Upper lobe of left lung (tissue), 6 donors: ENCODE measurements around the gene ALLC. TPM values are rescaled to one million over a fixed set of nuclear protein-coding genes. Genes with fewer than 3 reads are reported as not detected.

Experiments
- ATAC-seq, 2 donors: fragments of 200-7000 bp; cut with Tn5 transposase; one replicate each; pipeline ENCODE4 v1.9.1; 2022; ENCODE audit warnings: mild to moderate bottlenecking in 2 of 2, moderate library complexity in 2 of 2; ENCODE audit not compliant: low FRiP score in 2 of 2
- DNase-seq, 2 donors: peaks; one replicate each; pipeline ENCODE4 v3.0.0-alpha.2; 2019 to 2020
- H3K27ac ChIP-seq, 4 donors: fragments of 200-600 bp; sonication (generic); one replicate each; pipeline ENCODE4 v1.5.1; 2016 to 2019
- H3K27me3 ChIP-seq, 4 donors: fragments of 200-600 bp; sonication (generic); one replicate each; pipeline ENCODE4 v1.5.1; 2017 to 2019
- H3K36me3 ChIP-seq, 4 donors: fragments of 200-600 bp; sonication (generic); one replicate each; pipeline ENCODE4 v1.5.1; 2016 to 2019
- H3K4me1 ChIP-seq, 4 donors: fragments of 200-600 bp; sonication (generic); one replicate each; pipeline ENCODE4 v1.5.1; 2018 to 2019
- H3K4me3 ChIP-seq, 4 donors: fragments of 200-600 bp; sonication (generic); one replicate each; pipeline ENCODE4 v1.5.1; 2017 to 2019; ENCODE audit warnings: mild to moderate bottlenecking in 2 of 4, moderate library complexity in 1 of 4
- H3K9me3 ChIP-seq, 4 donors: fragments of 200-600 bp; sonication (generic); one replicate each; pipeline ENCODE4 v1.5.1; 2018 to 2019
- EP300 ChIP-seq, 4 donors: sonication (generic); formaldehyde crosslinking; IDR thresholded peaks; one replicate each; pipeline ENCODE4 v1.5.1; 2017; ENCODE audit warnings: antibody characterized with exemption in 4 of 4, control low read depth in 2 of 4
- POLR2A ChIP-seq, 4 donors: fragments of 450-650 bp; IDR thresholded peaks; one replicate each; pipeline ENCODE4 v1.5.1; 2016 to 2017; ENCODE audit warnings: antibody characterized with exemption in 4 of 4, mild to moderate bottlenecking in 2 of 4
- POLR2AphosphoS5 ChIP-seq, 2 donors: sonication (generic); formaldehyde crosslinking; IDR thresholded peaks; one replicate each; pipeline ENCODE4 v1.5.1; 2017; ENCODE audit warnings: antibody characterized with exemption in 2 of 2
- WGBS, 2 donors: methylation state at CpG; one replicate each; pipeline ENCODE4 v1.1.5; 2017 to 2018; 5-methylcytosine and 5-hydroxymethylcytosine counted together
- total RNA-seq, 6 donors: library from RNA; depleted of rRNA in 4 of 6; stranded (reverse); fragments of >200 nt in 4 of 6; gene quantifications; one replicate each; pipeline versions ENCODE4 v1.1.0 to v1.2.1, GENCODE V29; 2016 to 2021
- TF ChIP-seq, protein P1 (sequence below), 6 experiments: fragments of 450-650 bp in 4 of 6; fragments of 200-600 bp in 2 of 6; sonication (generic) in 2 of 6; IDR thresholded peaks; one replicate each; pipeline ENCODE4 v1.5.1; 2016 to 2019; ENCODE audit warnings: antibody characterized with exemption in 6 of 6
- donor health status: DM: no; HTN: no; CAD: no; lungs with moderate emphysema.
- donor health status: DM: no; HTN: yes; CAD: no; lungs with severe emphysema.

ALLC gene
- total RNA-seq, 6 donors from 2014 or later = not detected

DNA sequence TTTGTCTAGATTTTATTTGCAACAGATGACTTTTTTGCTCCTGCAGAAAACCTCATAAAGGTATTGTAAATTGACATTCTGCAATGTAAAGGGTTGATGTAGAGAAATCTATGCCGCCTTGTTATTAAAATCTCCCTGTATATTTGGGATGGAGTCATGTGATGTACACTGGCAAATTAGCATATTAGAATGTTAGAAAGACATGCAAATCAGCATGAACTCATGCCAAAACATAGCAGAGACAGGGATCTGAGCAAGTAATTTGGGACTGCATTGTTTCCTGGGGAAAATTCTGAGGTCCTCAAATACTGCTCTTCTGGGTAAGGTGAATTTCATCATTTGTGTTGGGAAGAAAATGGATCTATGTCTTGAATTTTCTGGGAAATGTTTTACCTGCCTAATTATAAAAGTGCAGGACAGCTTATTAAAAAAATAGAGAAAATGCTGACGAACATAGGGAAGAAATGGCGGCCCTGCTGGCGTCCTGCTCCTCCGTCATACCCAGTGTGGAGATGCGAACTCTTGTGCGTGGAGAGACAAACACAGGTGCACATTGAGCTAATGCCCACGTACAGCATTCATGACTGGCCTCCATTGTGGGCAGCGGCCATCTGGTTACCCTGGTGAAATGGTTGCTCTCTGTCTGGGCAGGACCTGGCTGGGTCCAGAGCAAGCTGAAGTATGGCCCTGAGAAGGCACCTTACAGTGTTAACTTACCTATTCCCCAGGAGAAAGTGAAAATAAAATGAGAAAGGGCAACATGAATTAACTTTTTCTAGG, 16.3 kb downstream of the ALLC start:
- Histone ChIP-seq H3K27ac (no peak overlapping the region), H3K9me3 (no peaks in the 10 kb centered on the region), H3K4me1 (no peaks in the 10 kb centered on the region), H3K27me3 (no peaks in the 10 kb centered on the region), H3K36me3 (no peaks in the 10 kb centered on the region), H3K4me3 (no peak overlapping the region)
- DNase-seq (no peak), ATAC-seq (no peak)
- no peak for TF ChIP-seq POLR2A (IDR thresholded peaks at IDR 0.05)
- TF ChIP-seq EP300 (IDR thresholded peaks at IDR 0.05) = no peak
- TF ChIP-seq, protein P1, sequence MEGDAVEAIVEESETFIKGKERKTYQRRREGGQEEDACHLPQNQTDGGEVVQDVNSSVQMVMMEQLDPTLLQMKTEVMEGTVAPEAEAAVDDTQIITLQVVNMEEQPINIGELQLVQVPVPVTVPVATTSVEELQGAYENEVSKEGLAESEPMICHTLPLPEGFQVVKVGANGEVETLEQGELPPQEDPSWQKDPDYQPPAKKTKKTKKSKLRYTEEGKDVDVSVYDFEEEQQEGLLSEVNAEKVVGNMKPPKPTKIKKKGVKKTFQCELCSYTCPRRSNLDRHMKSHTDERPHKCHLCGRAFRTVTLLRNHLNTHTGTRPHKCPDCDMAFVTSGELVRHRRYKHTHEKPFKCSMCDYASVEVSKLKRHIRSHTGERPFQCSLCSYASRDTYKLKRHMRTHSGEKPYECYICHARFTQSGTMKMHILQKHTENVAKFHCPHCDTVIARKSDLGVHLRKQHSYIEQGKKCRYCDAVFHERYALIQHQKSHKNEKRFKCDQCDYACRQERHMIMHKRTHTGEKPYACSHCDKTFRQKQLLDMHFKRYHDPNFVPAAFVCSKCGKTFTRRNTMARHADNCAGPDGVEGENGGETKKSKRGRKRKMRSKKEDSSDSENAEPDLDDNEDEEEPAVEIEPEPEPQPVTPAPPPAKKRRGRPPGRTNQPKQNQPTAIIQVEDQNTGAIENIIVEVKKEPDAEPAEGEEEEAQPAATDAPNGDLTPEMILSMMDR (IDR thresholded peaks at IDR 0.05) = no peak
- no peak for TF ChIP-seq POLR2AphosphoS5 (IDR thresholded peaks at IDR 0.05)
- 89 to 90% methylated on average over 8 to 9 of the region's 9 CpGs for WGBS, 2 donors

DNA sequence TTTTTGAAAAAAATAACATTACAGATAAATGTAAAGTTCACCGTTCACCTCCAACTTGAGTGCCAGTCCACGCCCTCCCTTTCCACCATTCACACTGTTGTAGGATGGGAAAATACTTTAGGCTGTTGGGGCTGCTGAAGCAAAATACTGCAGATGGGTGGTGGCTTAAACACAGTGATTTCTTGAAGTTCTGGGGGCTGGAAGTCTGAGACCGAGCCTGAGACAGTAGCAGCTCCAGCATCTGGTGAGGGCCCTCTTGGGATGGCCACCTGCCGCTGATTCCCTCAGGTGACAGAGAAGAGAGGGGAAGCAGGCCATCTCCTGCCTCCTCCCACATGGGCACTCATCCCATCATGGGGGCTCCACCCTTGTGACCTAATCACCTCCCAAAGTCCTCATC, 17.7 kb downstream of the ALLC start:
- TF ChIP-seq, protein P1 (IDR thresholded peaks at IDR 0.05) = no peak
- TF ChIP-seq POLR2A (IDR thresholded peaks at IDR 0.05) = no peak
- no peak for TF ChIP-seq EP300 (IDR thresholded peaks at IDR 0.05)
- TF ChIP-seq POLR2AphosphoS5 (IDR thresholded peaks at IDR 0.05) = no peak
- no peaks in the 10 kb centered on the region for H3K9me3 ChIP-seq
- 88% methylated on average over 4 of the region's 4 CpGs for WGBS, 2 donors
- peak in 1 of 2 donors; percentile 8 for ATAC-seq
- H3K36me3 ChIP-seq = no peaks in the 10 kb centered on the region
- no peak overlapping the region for H3K4me3 ChIP-seq
- DNase-seq = no peak
- H3K4me1 ChIP-seq = no peaks in the 10 kb centered on the region
- no peak overlapping the region for H3K27ac ChIP-seq
- no peaks in the 10 kb centered on the region for H3K27me3 ChIP-seq

GRCh38 chr2:3677436-3677835, 19.4 kb downstream of the ALLC start:
- Histone ChIP-seq H3K27me3 (no peaks in the 10 kb centered on the region), H3K4me3 (no peak overlapping the region), H3K9me3 (no peaks in the 10 kb centered on the region), H3K4me1 (no peaks in the 10 kb centered on the region), H3K36me3 (no peaks in the 10 kb centered on the region), H3K27ac (no peak overlapping the region)
- TF ChIP-seq, protein P1 (IDR thresholded peaks at IDR 0.05) = no peak
- TF ChIP-seq EP300 (IDR thresholded peaks at IDR 0.05) (no peak), POLR2AphosphoS5 (IDR thresholded peaks at IDR 0.05) (no peak), POLR2A (IDR thresholded peaks at IDR 0.05) (no peak)
- no peak for DNase-seq
- 84 to 88% methylated on average over 6 to 9 of the region's 9 CpGs for WGBS, 2 donors
- ATAC-seq = no peak

- no peak for ATAC-seq
- WGBS, 2 donors = 70 to 80% methylated on average over 8 to 9 of the region's 9 CpGs
- no peaks in the 10 kb centered on the region for H3K27me3 ChIP-seq
Measured at GRCh38 chr2:3678212-3678611, 20.2 kb downstream of the ALLC start.

More at GRCh38 chr2:3678212-3678611, 20.2 kb downstream of the ALLC start:
- Histone ChIP-seq H3K27ac (no peak overlapping the region), H3K9me3 (no peaks in the 10 kb centered on the region), H3K36me3 (no peaks in the 10 kb centered on the region), H3K4me3 (no peak overlapping the region), H3K4me1 (no peaks in the 10 kb centered on the region)
- TF ChIP-seq, protein P1 (IDR thresholded peaks at IDR 0.05) = no peak
- TF ChIP-seq POLR2AphosphoS5 (IDR thresholded peaks at IDR 0.05) (no peak), POLR2A (IDR thresholded peaks at IDR 0.05) (no peak), EP300 (IDR thresholded peaks at IDR 0.05) (no peak)
- DNase-seq = no peak
